ENCODE results near the gene OCA2. TPM values are rescaled to one million over a fixed set of nuclear protein-coding genes. Genes with fewer than 3 reads are reported as not detected.
A peak's percentile ranks its signal among the peaks of the same experiment; 100 is the strongest.

The OCA2 gene
- total RNA-seq, 2 donors from 2014 or later, result not detected

- H3K27ac ChIP-seq, result no peak overlapping the region
- no peak for ATAC-seq
- H3K27me3 ChIP-seq, result no peaks in the 10 kb centered on the region
- H3K36me3 ChIP-seq (replicated peaks in 1 of 2; ENCODE audit: insufficient read depth in 1 of 2, low read depth in 2 of 2), result no peaks in the 10 kb centered on the region
- H3K9me3 ChIP-seq, result no peaks in the 10 kb centered on the region
- TF ChIP-seq, protein P1, sequence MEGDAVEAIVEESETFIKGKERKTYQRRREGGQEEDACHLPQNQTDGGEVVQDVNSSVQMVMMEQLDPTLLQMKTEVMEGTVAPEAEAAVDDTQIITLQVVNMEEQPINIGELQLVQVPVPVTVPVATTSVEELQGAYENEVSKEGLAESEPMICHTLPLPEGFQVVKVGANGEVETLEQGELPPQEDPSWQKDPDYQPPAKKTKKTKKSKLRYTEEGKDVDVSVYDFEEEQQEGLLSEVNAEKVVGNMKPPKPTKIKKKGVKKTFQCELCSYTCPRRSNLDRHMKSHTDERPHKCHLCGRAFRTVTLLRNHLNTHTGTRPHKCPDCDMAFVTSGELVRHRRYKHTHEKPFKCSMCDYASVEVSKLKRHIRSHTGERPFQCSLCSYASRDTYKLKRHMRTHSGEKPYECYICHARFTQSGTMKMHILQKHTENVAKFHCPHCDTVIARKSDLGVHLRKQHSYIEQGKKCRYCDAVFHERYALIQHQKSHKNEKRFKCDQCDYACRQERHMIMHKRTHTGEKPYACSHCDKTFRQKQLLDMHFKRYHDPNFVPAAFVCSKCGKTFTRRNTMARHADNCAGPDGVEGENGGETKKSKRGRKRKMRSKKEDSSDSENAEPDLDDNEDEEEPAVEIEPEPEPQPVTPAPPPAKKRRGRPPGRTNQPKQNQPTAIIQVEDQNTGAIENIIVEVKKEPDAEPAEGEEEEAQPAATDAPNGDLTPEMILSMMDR (IDR thresholded peaks at IDR 0.05), result no peak
- no peak for TF ChIP-seq POLR2A (IDR thresholded peaks at IDR 0.05)
- H3K4me1 ChIP-seq, result no peaks in the 10 kb centered on the region
- DNase-seq, result no peak
- 86 to 90% methylated on average over 31 to 54 of the region's 54 CpGs for WGBS, 2 donors
- intact Hi-C loops (cut with DNase I), result no loop called here
- no peak overlapping the region for H3K4me3 ChIP-seq
These were observed 293.6 kb downstream of the OCA2 start for GRCh38 chr15:27805261-27806220.

GRCh38 chr15:27804569-27805260 lies 294.4 kb downstream of the OCA2 start:
- Histone ChIP-seq H3K4me3 (no peak overlapping the region), H3K4me1 (no peaks in the 10 kb centered on the region), H3K36me3 (replicated peaks in 1 of 2; ENCODE audit: insufficient read depth in 1 of 2, low read depth in 2 of 2) (no peaks in the 10 kb centered on the region), H3K27ac (no peak overlapping the region), H3K27me3 (no peaks in the 10 kb centered on the region), H3K9me3 (no peaks in the 10 kb centered on the region)
- intact Hi-C loops (cut with DNase I), result no loop called here
- no peak for ATAC-seq
- WGBS, 2 donors, result 78 to 82% methylated on average over 22 to 30 of the region's 30 CpGs
- TF ChIP-seq, protein P1 (IDR thresholded peaks at IDR 0.05), result no peak
- no peak for TF ChIP-seq POLR2A (IDR thresholded peaks at IDR 0.05)
- no peak for DNase-seq

DNA sequence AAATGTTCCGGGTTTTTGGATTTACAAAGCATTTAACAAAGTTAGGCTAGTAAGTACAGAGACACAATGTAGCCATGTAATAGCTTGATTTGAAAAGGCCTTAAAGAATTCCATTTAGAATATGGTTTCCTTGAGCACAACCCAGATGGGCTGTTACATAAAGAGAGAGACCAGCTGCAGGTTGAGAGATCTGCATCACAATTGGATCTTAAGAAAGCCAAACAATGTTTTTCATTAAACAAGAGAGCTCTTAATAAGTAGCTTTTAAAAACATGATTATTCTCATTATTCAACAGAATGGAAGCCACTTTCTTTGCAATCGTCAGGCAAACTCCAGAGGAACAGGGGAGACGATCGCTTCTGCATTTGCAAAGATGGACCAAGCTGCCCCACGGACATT lies 300.3 kb downstream of the OCA2 start:
- WGBS, 2 donors, result 71 to 76% methylated on average over 5 of the region's 5 CpGs
- Histone ChIP-seq H3K27ac (no peak overlapping the region), H3K9me3 (no peaks in the 10 kb centered on the region), H3K4me1 (no peaks in the 10 kb centered on the region), H3K27me3 (no peaks in the 10 kb centered on the region), H3K4me3 (no peak overlapping the region), H3K36me3 (replicated peaks in 1 of 2; ENCODE audit: insufficient read depth in 1 of 2, low read depth in 2 of 2) (no peaks in the 10 kb centered on the region)
- TF ChIP-seq POLR2A (IDR thresholded peaks at IDR 0.05), result no peak
- TF ChIP-seq, protein P1 (IDR thresholded peaks at IDR 0.05), result no peak
- no peak for DNase-seq
- no peak for ATAC-seq
- intact Hi-C loops (cut with DNase I), result no loop called here

DNA sequence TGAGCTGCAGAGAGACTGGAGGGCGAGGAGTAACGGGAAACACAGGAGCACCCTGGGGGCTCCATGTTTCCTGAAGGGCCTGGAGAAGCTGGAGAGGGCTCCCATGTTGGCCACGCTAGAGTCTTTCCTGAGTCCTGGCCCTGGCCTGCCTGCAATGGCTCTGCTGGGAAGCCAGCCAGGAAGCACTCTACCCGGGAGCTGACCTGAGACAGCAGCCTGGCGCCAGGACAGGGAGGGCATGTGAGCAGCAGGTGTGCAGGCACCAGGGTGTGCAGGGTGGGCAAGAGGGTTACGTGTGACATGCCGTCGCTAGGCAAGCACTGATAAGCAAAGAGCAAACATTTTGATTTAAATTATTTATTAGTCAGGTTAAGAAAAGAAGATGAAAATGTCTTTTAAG lies 301.4 kb downstream of the OCA2 start:
- intact Hi-C loops (cut with DNase I), result no loop called here

More for the DNA sequence above, 301.4 kb downstream of the OCA2 start:
- Histone ChIP-seq H3K27ac (no peak overlapping the region), H3K4me1 (no peaks in the 10 kb centered on the region), H3K27me3 (no peaks in the 10 kb centered on the region), H3K9me3 (no peaks in the 10 kb centered on the region), H3K36me3 (replicated peaks in 1 of 2; ENCODE audit: insufficient read depth in 1 of 2, low read depth in 2 of 2) (no peaks in the 10 kb centered on the region), H3K4me3 (no peak overlapping the region)
- TF ChIP-seq, protein P1 (IDR thresholded peaks at IDR 0.05), result no peak
- TF ChIP-seq POLR2A (IDR thresholded peaks at IDR 0.05), result no peak
- 30 to 38% methylated on average over 6 to 8 of the region's 8 CpGs for WGBS, 2 donors
- ATAC-seq, result no peak
- DNase-seq, result peak in 2 of 4 donors; percentile 33 to 61
